COR-L47 (cell line): ENCODE data around the gene EML1.
A peak's percentile ranks its signal among the peaks of the same experiment; 100 is the strongest.
"Not testable (repeated sequence)": the region's sequence is repeated elsewhere in the genome, so short reads cannot be mapped to it uniquely, and the experiment has no call there.

Source experiments
- DNase-seq: peaks from one replicate; lab custom pipeline; 2025; lab: John Stamatoyannopoulos, UW

The EML1 gene

GRCh38 chr14:99938376-99938775 lies 145.2 kb downstream of the EML1 start:
- no peak for DNase-seq

DNA sequence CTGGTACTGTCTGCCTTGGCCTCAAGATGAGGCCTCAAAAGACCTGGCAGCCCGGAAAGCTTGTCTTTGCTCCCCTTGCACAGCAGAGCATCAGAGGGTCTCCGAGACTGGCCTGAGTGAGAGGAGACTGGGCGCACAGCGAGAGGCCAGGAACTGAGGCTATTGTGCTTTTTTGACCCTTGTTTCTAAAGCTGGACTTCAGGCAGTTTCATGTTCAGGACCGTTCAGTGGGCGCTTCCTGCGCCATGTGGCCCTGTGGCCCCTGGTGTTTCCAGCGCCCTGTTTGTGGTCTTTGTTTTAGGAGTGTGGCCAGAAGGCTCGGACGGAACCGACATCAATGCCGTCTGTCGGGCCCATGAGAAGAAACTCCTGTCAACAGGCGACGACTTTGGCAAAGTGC lies 145.7 kb downstream of the EML1 start:
- DNase-seq: no peak

DNA sequence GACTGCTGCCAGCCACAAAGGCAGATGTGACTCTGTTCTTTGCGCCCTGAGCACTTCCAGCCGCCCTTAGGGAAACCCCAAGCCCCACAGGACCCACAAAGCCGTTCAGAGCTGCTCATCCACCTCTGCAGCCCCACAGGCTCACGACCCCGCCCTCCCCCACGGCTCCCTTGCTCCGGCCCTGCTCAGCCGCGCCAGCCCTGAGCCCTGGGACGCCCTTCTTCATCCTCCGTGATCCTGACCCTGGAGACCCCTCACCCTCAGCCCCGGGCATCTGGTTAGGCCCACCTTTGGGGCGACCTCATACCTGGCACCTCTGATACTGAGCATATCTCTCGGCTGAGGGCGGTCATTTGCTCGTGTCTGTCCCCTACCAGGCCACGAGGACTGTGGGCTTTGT lies 146.2 kb downstream of the EML1 start:
- no peak for DNase-seq

DNA sequence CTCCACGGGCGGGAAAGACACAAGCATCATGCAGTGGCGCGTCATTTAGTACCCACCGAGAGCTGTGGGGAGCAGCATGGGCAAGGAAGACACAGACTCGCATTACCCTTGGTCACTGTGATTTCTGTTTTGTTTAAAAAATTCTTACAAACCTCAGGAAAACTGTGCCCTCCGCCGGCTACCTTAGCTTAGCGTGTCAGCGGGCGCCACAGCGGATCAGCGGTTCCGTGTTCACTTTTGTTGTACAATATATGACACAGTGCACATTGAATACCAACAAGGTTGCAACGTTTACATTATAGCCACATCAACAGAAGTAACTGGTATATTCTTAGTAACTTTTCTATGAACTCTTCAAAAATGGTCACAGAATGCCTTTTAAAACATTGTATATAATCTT lies 146.9 kb downstream of the EML1 start:
- no peak for DNase-seq

DNA sequence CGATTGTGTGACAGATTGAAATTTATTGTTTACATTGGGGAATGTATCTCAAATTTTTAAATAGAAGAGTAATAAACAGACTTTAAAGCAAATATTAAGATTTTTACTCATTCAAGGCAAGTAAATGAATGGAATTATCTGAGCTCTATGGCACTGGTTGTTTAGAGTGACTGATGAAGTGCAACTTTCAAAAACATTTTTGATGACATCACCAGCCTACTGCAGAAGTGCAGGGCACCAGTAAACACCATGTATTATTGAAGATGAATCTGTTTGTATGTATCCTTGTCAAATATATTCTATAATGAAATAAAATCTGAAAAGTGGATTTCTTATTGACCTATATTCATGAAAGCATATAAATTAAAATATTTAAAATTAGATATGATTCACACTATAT lies 148.0 kb downstream of the EML1 start:
- no peak for DNase-seq

DNA sequence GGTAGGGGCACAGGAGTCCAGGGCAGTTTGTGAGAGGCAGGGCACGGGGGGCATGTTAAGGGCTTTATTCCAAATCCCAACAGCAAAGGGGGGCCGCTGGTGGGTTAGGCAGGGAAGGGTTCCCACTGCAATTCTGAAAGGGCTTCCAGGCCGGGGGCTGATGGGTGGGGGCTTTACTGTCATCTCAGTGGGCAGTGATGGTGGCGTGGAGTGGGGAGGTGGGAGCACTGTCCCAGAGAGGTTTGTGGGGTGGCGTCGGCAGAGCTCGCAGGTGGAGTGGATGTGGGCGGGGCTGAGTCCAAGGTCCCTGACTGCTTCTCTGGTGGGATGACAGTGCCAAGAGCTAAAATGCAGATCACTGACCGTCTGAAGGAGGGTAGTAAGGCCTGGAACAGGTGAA lies 150.4 kb downstream of the EML1 start:
- DNase-seq: no peak

GRCh38 chr14:99944241-99944651 lies 151.0 kb downstream of the EML1 start:
- no peak for DNase-seq

- no peak for DNase-seq
These were observed 152.8 kb downstream of the EML1 start for GRCh38 chr14:99945732-99946651.

GRCh38 chr14:99946652-99947489 lies 153.7 kb downstream of the EML1 start:
- peak; percentile 5 for DNase-seq

DNA sequence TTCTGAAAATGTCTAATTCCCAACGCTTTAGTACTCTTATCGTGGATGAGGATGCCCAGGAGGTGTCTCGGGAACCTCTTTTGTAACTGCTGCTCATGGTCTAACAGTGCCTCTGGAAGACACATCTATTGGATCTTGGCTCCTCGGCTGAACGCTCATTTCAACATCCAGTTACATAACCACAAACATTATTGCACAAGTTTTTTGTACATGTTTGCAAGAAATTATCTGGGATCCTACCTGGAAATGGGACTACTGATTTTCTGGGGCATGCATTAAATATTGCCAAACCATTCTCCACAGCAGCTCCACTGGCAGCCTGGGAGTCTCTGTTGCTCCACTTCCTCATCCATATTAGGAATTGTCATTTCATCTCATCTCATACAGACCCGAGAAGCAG lies 154.5 kb downstream of the EML1 start:
- no peak for DNase-seq

DNA sequence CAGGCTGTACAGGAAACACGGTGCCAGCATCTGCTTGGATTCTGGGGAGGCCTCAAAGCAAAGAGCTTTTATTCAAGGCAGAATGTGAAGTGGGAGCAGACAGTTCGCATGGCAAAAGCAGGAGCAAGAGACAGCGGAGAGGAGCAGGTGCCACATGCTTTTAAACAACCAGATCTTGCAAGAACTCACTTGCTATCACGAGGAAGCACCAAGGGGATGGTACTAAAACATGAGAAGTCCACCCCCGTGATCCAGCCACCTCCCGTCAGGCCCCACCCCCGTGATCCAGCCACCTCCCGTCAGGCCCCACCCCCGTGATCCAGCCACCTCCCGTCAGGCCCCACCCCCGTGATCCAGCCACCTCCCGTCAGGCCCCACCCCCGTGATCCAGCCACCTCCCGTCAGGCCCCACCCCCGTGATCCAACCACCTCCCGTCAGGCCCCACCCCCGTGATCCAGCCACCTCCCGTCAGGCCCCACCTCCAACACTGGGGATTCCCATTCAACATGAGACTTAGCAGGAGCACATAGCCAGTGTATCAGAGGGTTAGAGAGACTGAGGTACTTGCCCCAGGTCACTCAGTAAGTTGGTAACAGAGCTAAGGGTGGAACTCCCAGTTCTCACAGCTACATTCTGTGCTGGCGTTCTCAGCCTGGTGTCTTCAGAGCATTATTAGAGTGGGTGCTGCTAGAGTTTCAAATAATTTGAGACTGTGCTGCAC lies 156.0 kb downstream of the EML1 start:
- not testable (repeated sequence) for DNase-seq

- DNase-seq: no peak
These were observed 157.0 kb downstream of the EML1 start for GRCh38 chr14:99950181-99950580.

DNA sequence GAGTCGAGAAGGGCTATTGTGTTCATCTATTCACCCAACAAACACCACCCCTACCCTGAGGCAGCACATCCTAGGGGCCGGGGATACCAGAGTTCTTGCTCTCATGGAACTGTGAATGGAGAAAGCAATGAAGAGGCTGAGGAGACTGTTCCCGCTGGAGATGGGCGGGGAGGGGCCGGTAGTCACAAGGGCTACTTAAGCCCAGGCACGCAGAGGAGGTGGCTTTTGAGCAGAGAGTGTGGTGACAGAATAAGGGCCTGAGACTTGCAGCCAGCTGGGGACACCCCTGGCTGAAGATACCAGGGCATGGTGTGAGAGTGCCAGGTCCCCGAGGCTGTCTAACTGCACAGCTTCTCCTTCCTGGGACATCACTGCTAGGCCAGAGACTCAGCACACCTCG lies 157.9 kb downstream of the EML1 start:
- DNase-seq: no peak

GRCh38 chr14:99952039-99952438 lies 158.8 kb downstream of the EML1 start:
- no peak for DNase-seq

DNA sequence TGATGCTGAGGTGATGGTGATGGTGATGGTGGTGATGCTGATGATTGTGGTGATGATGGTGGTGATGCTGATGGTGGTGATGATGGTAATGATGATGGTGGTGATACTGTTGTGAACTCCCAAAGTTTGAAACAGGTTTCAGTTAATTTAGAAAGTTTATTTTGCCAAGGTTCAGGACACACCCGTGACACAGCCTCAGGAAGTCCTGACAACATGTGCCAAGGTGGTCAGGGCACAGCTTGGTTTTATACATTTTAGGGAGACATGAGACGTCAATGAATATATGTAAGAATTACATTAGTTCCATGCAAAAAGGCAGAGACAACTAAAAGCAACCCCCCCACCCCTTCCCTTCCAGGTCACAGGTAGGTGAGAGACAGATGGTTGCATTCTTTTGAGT lies 159.2 kb downstream of the EML1 start:
- DNase-seq: no peak

DNA sequence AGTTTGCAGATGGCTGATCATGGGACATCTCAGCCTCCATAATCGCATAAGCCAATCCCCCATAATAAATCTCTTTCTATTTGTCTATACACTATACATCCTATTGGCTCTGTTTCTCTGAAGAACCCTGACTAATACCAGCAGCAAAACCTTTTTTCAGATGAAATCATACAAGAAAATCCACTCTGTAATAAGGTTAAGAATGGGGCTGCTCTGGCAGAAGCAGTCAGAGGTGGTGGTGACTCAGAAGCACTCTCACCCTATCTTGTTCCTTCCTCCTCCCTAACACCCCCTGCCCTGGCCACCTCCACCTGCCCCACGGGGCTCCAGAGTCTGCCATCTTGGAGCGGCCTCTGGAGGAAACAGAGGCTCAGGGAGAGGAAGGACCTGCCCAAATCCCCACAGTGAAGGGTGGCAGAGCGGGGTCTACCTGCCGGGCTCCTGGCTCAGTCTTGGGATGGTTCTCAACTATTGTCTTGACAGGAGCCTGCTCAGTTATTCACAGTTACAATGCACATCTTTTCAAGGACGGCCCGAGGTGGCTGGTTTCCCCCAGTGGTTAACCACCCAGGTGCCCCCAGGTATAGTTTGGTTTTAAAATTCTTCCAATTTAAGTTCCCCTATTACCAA lies 162.7 kb downstream of the EML1 start:
- no peak for DNase-seq

DNA sequence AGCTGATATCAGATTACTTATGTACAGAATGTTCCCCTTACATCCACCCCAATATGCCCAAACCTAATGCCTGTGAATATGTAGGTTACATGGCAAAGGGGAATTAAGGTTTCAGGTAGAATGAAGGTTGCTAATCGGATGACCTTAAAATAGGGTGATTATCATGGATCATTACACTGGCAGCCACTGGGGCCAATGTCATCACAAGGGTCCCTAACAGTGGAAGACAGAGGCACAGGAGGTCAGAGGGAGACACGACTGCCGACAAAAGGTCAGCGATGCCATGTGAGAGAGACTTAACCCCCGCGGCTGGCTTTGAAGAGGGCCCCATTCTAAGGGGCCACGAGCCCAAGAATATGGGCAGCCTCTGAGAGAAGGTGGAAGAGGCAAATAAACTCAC lies 165.2 kb downstream of the EML1 start:
- no peak for DNase-seq

- no peak for DNase-seq
These were observed 168.8 kb downstream of the EML1 start for GRCh38 chr14:99961826-99962518.

GRCh38 chr14:99964979-99965378 lies 171.8 kb downstream of the EML1 start:
- DNase-seq: no peak

- DNase-seq: no peak
These were observed 173.0 kb downstream of the EML1 start for GRCh38 chr14:99966037-99966835.

GRCh38 chr14:99966912-99967311 lies 173.7 kb downstream of the EML1 start:
- no peak for DNase-seq
